K562 (cell line): ENCODE measurements around the gene ZNF501. TPM values are rescaled to one million over a fixed set of nuclear protein-coding genes. Genes with fewer than 3 reads are reported as not detected.

ENCODE experiments used
- CBX3 ChIP-seq, 2 experiments: IDR thresholded peaks; 1 replicate in 1 of 2; 2 replicates in 1 of 2; pipeline ENCODE4 v1.6.1; 2012; ENCODE audit warnings: inconsistent platforms in 2 of 2, low read length in 2 of 2, borderline replicate concordance in 1 of 2, control low read depth in 1 of 2
- CHD7 ChIP-seq: fragments of 200-600 bp; sonication (generic); IDR thresholded peaks from one replicate; pipeline ENCODE4 v1.6.1; 2012; ENCODE audit warnings: mild to moderate bottlenecking, low read depth, low read length, inconsistent platforms
- KAT7 ChIP-seq: sonication (generic); formaldehyde crosslinking; IDR thresholded peaks from 2 replicates; pipeline ENCODE4 v1.8.0; 2022; ENCODE audit warnings: missing genetic modification reagents, mild to moderate bottlenecking, borderline replicate concordance
- SIN3B ChIP-seq: fragments of 450-650 bp; IDR thresholded peaks from 2 replicates; pipeline ENCODE4 v1.6.1; 2017; ENCODE audit warnings: low read depth, mild to moderate bottlenecking, moderate library complexity
- ZNF395 ChIP-seq: fragments of 200-800 bp; sonication (Bioruptor generic); IDR thresholded peaks from 2 replicates; pipeline ENCODE4 v1.6.1; 2017; ENCODE audit warnings: missing genetic modification characterization, missing compliant biosample characterization
- polyA plus RNA-seq, 8 experiments: library from polyadenylated mRNA; depleted of rRNA in 4 of 8; stranded (reverse) in 5 of 8; unstranded in 3 of 8; fragments of >200 nt; fragmentation: Nextera tagmentation in 2 of 8; fragmentation: Illumina TruSeq in 1 of 8; extraction: Ambion mirVana in 2 of 8; extraction: Trizol in 1 of 8; gene quantifications; 2 replicates each; pipeline versions ENCODE4 v1.2.1 to v1.2.3, GENCODE V29; 2011 to 2014; ENCODE audit warnings: inconsistent platforms in 1 of 8, missing spikeins in 1 of 8
- total RNA-seq, 7 experiments: library from RNA; depleted of rRNA in 6 of 7; stranded (reverse); fragments of >200 nt in 6 of 7; fragmentation: Illumina TruSeq in 2 of 7; extraction: Trizol in 2 of 7; gene quantifications; 2 replicates each; pipeline versions ENCODE4 v1.2.1 to v1.2.3, GENCODE V29; 2011 to 2021; ENCODE audit warnings: low replicate concordance in 1 of 7

The ZNF501 gene
- total and polyA plus RNA-seq, 9 of the 15 experiments (the other 6 are each of a cell fraction or from before 2014, with no cell fraction given) = 1.2 to 6.5 (median 3.7) TPM

GRCh38 chr3:44762690-44763089 lies 33.3 kb downstream of the ZNF501 start (continued):
- TF ChIP-seq CHD7 (no peak), KAT7 (CRISPR knock-in tag) (0 out of 2 replicates have a peak, but pooled peaks have one; percentile 54), SIN3B (no peak), CBX3 (IDR thresholded peaks at IDR 0.05; ENCODE audit: borderline replicate concordance in 1 of 2, low read length in 2 of 2) (no peak), ZNF395 (CRISPR knock-in tag) (0 out of 2 replicates have a peak, but pooled peaks have one; percentile 26)
- TF ChIP-seq, all 486 proteins: peak for 4
